Endothelial cell of umbilical vein (primary cell): ENCODE results near the gene SEMA4A. TPM values are rescaled to one million over a fixed set of nuclear protein-coding genes. Genes with fewer than 3 reads are reported as not detected.

ENCODE experiments used
- BruUV-seq: library from RNA; stranded (reverse); fragments of 400-500 nt; replicated peaks from 2 replicates; lab custom pipeline; 2021; lab: Mats Ljungman, UMichigan
- CTCF ChIA-PET: fragments of 300-600, 350-600 bp; sonication (Branson Sonifier 250); formaldehyde crosslinking; loops from one replicate; lab custom pipeline; 2021; ENCODE audit warnings: antibody characterized with exemption, inconsistent platforms; lab: Charles Lee
- POLR2A ChIA-PET: fragments of 300-600, 350-600 bp; sonication (Branson Sonifier 250); formaldehyde crosslinking; loops from one replicate; lab custom pipeline; 2021; ENCODE audit warnings: antibody characterized with exemption, inconsistent platforms; lab: Charles Lee
- DNase-seq: peaks from one replicate; pipeline ENCODE4 v3.0.0-alpha.2; 2011; ENCODE audit warnings: low read depth, low spot score
- FAIRE-seq: peaks from 2 replicates; lab custom pipeline; 2011; peaks lifted over from hg19 to GRCh38; lab: Jason Lieb, UNC
- H2AFZ ChIP-seq: 2 replicates; pipeline ENCODE4 v1.6.0; 2012; ENCODE audit warnings: low read depth, low read length, control low read depth, inconsistent platforms
- H3K27ac ChIP-seq: 2 replicates; pipeline ENCODE4 v1.5.1; 2011; ENCODE audit warnings: low read depth, mild to moderate bottlenecking, control low read depth, low read length, moderate library complexity; ENCODE audit not compliant: insufficient read depth
- H3K27me3 ChIP-seq, 2 experiments: 2 replicates each; pipeline versions ENCODE4 v1.6.0 to v1.6.1; 2011; ENCODE audit warnings: low read length in 2 of 2, mixed read lengths in 1 of 2; ENCODE audit not compliant: control insufficient read depth in 2 of 2, insufficient read depth in 2 of 2
- H3K36me3 ChIP-seq, 2 experiments: 2 replicates in 1 of 2; 3 replicates in 1 of 2; pipeline ENCODE4 v1.5.1; 2011; ENCODE audit warnings: low read length in 2 of 2, mild to moderate bottlenecking in 1 of 2, moderate library complexity in 1 of 2; ENCODE audit not compliant: control insufficient read depth in 2 of 2, insufficient read depth in 2 of 2; ENCODE audit errors: extremely low read depth in 1 of 2
- H3K4me1 ChIP-seq: 3 replicates; pipeline ENCODE4 v1.5.1; 2011; ENCODE audit warnings: mild to moderate bottlenecking, low read length; ENCODE audit not compliant: control insufficient read depth, insufficient read depth; ENCODE audit errors: extremely low read depth
- H3K4me2 ChIP-seq: 2 replicates; pipeline ENCODE4 v1.6.1; 2011; ENCODE audit warnings: low read length, control low read depth, mixed read lengths; ENCODE audit not compliant: insufficient read depth
- H3K4me3 ChIP-seq, 3 experiments: fragments of 200-600 bp in 1 of 3; sonication (generic), shearing (Covaris generic) in 1 of 3; replicated peaks in 1 of 3; 2 replicates each; pipeline ENCODE4 v1.5.1; 2011 to 2016; ENCODE audit warnings: control low read depth in 3 of 3, low read length in 3 of 3, mild to moderate bottlenecking in 2 of 3, inconsistent platforms in 1 of 3, low read depth in 1 of 3, moderate library complexity in 1 of 3; ENCODE audit not compliant: insufficient read depth in 1 of 3
- H3K79me2 ChIP-seq: 2 replicates; pipeline ENCODE4 v1.6.0; 2012; ENCODE audit warnings: low read length, inconsistent platforms; ENCODE audit not compliant: control insufficient read depth, insufficient read depth
- H3K9ac ChIP-seq: replicated peaks from 2 replicates; pipeline ENCODE3; 2011; ENCODE audit warnings: low read length, control low read depth; ENCODE audit not compliant: insufficient read depth; ENCODE audit errors: extremely low read depth
- H3K9me1 ChIP-seq: replicated peaks from 3 replicates; pipeline ENCODE4 v1.6.0; 2011; ENCODE audit warnings: mild to moderate bottlenecking, low read length; ENCODE audit not compliant: control insufficient read depth, insufficient read depth; ENCODE audit errors: extremely low read depth
- H3K9me3 ChIP-seq: replicated peaks from 2 replicates; pipeline ENCODE4 v1.5.1; 2012; ENCODE audit warnings: low read length, inconsistent platforms; ENCODE audit not compliant: control insufficient read depth, insufficient read depth
- H4K20me1 ChIP-seq: replicated peaks from 2 replicates; pipeline ENCODE3; 2011; ENCODE audit warnings: mild to moderate bottlenecking, low read length; ENCODE audit not compliant: control insufficient read depth, insufficient read depth; ENCODE audit errors: extremely low read depth
- EZH2 ChIP-seq: IDR thresholded peaks from 2 replicates; pipeline ENCODE4 v1.6.1; 2012; ENCODE audit warnings: borderline replicate concordance, low read depth, mild to moderate bottlenecking, moderate library complexity, low read length, inconsistent platforms; ENCODE audit not compliant: severe bottlenecking
- FOS ChIP-seq: IDR thresholded peaks from 2 replicates; pipeline ENCODE4 v1.6.1; 2011; ENCODE audit warnings: mild to moderate bottlenecking, low read length, moderate library complexity, borderline replicate concordance; ENCODE audit not compliant: insufficient read depth
- GATA2 ChIP-seq: IDR thresholded peaks from 2 replicates; pipeline ENCODE4 v1.7.0; 2011; ENCODE audit warnings: low read depth, mild to moderate bottlenecking, moderate library complexity, mixed read lengths, low read length; ENCODE audit not compliant: insufficient read length, insufficient read depth
- JUN ChIP-seq: IDR thresholded peaks from 2 replicates; pipeline ENCODE4 v1.6.1; 2011; ENCODE audit warnings: borderline replicate concordance, low read depth; ENCODE audit not compliant: insufficient read length, insufficient read depth
- MYC ChIP-seq: IDR thresholded peaks from one replicate; pipeline ENCODE4 v1.6.1; 2011; ENCODE audit warnings: mild to moderate bottlenecking, low read depth, low read length
- POLR2A ChIP-seq: IDR thresholded peaks from 2 replicates; pipeline ENCODE4 v1.6.1; 2012; ENCODE audit warnings: low read depth, mild to moderate bottlenecking, control low read depth, low read length
- POLR2AphosphoS5 ChIP-seq: IDR thresholded peaks from 2 replicates; pipeline ENCODE4 v1.6.1; 2012; ENCODE audit warnings: low read depth, mild to moderate bottlenecking, control low read depth, low read length, moderate library complexity; ENCODE audit not compliant: insufficient read depth
- dilution Hi-C: fragments of 300-500 bp; cut with MboI; formaldehyde crosslinking; loops from one replicate; pipeline ENCODE4 v1.15.0; 2019; ENCODE audit warnings: low sequenced_read_pairs; ENCODE audit not compliant: extremely low pct_ligation_motif_present
- intact Hi-C: fragments of 100-400 bp; cut with micrococcal nuclease; formaldehyde crosslinking; loops from one replicate; pipeline ENCODE4 v1.10.0; 2022
- polyA plus RNA-seq, 4 experiments: library from polyadenylated mRNA; depleted of rRNA in 3 of 4; stranded (reverse) in 3 of 4; unstranded in 1 of 4; fragments of >200 nt; gene quantifications; 2 replicates each; pipeline versions ENCODE4 v1.2.1 to v1.2.3, GENCODE V29; 2011 to 2012; ENCODE audit warnings: missing spikeins in 1 of 4
- total RNA-seq: library from RNA; stranded (reverse); gene quantifications from 2 replicates; pipeline ENCODE4 v1.2.3, GENCODE V29; 2021
- TF ChIP-seq, protein P1 (sequence below): IDR thresholded peaks from 2 replicates; pipeline ENCODE4 v1.6.1; 2011; ENCODE audit not compliant: insufficient read depth, insufficient read length
- TF ChIP-seq, protein P2 (sequence below), 2 donors: IDR thresholded peaks; 1 replicate in 1 of 2; 2 replicates in 1 of 2; pipeline ENCODE4 v1.5.1; 2011; ENCODE audit warnings: low read length in 2 of 2, mild to moderate bottlenecking in 2 of 2, moderate library complexity in 2 of 2, control low read depth in 1 of 2, inconsistent platforms in 1 of 2, low read depth in 1 of 2; ENCODE audit not compliant: insufficient read depth in 1 of 2; ENCODE audit errors: extremely low read depth in 1 of 2

SEMA4A gene
- total and polyA plus RNA-seq, 2 donors (not counting 3 experiments of a cell fraction or from before 2014, with no cell fraction given) = 1.5 to 1.6 TPM

DNA sequence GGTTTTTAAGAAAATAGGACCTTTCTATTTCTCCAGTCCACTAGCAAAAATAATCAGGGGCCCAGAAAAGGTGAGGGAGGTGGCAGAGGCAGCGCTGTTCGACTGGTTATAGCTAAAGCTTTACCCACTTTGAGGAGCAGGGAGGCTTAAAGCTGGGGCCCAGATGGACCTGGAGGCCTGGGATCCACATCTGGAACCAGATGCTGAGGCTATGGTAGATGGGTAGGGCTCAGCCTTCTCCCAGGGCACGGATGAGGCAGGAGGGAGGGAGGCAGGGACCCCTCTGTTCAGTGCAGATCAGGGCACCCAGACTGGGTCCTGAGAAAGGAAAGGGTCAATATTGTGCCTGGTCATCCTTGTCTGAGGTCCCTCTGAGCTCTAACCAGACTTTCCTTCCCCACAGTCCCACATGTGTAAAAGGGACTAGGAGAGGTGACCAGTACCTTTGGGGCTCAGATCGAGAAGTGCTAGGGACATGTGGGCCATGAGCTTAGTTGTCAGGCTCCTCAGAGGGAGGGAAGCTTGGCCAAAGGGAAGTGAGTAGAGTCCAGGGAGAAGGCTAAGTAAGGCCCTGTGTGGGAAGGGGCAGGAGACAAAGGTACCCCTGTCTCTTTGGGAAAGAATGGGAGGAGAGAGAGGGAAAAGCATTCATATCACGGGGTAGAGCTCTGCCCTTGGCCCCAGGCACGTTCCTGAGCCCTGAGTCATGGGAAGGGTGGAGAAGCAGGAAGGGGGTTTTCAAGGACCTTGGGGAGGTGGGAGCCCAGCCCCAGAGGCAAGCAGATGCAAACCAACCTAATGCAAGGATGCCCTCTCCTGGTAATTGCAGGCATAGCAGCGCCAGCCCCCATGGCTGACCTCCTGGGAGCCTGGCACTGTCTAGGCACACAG is 23.5 kb upstream of the SEMA4A start:
- Histone ChIP-seq H3K4me3 (no peak overlapping the region), H3K36me3 (peaks cover 13 to 19% of the 10 kb centered on the region in 2 experiments), H3K4me2 (peak overlapping the region; percentile 33), H3K9me3 (no peaks in the 10 kb centered on the region), H3K27ac (peak overlapping the region; percentile 94), H3K9me1 (no peaks in the 10 kb centered on the region), H3K79me2 (peaks cover 77% of the 10 kb centered on the region), H3K4me1 (peaks cover 54% of the 10 kb centered on the region), H3K9ac (peak overlapping the region; percentile 82), H3K27me3 (no peaks in the 10 kb centered on the region), H2AFZ (no peak overlapping the region), H4K20me1 (no peaks in the 10 kb centered on the region)
- BruUV-seq = TSS peak; percentile 82
- FAIRE-seq = peak; percentile 97
- ChIA-PET POLR2A (interaction anchor here (0.7 to 5.1 kb wide), 6 partner anchors 10 to 33 kb away, joined by 3 to 55 read pairs (median 5); partner anchors contain the start of gene LMNA), CTCF (interaction anchor here (0.7 to 13.0 kb wide), 25 partner anchors 10 to 256 kb away, joined by 3 to 627 read pairs (median 4); partner anchors contain the start of genes LMNA, MEX3A, SMG5 and UBQLN4)
- intact Hi-C loops = loop anchor here (1.0 to 10.0 kb wide), 5 partner anchors 16 to 165 kb away; partner anchors contain the start of gene LMNA
- TF ChIP-seq JUN (peak; percentile 85), POLR2A (peak; percentile 63), EZH2 (no peak), POLR2AphosphoS5 (peak; percentile 80), GATA2 (no peak), MYC (no peak), FOS (peak; percentile 94)
- TF ChIP-seq, protein P1, sequence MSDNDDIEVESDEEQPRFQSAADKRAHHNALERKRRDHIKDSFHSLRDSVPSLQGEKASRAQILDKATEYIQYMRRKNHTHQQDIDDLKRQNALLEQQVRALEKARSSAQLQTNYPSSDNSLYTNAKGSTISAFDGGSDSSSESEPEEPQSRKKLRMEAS = peak; percentile 49
- TF ChIP-seq, protein P2, sequence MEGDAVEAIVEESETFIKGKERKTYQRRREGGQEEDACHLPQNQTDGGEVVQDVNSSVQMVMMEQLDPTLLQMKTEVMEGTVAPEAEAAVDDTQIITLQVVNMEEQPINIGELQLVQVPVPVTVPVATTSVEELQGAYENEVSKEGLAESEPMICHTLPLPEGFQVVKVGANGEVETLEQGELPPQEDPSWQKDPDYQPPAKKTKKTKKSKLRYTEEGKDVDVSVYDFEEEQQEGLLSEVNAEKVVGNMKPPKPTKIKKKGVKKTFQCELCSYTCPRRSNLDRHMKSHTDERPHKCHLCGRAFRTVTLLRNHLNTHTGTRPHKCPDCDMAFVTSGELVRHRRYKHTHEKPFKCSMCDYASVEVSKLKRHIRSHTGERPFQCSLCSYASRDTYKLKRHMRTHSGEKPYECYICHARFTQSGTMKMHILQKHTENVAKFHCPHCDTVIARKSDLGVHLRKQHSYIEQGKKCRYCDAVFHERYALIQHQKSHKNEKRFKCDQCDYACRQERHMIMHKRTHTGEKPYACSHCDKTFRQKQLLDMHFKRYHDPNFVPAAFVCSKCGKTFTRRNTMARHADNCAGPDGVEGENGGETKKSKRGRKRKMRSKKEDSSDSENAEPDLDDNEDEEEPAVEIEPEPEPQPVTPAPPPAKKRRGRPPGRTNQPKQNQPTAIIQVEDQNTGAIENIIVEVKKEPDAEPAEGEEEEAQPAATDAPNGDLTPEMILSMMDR (IDR thresholded peaks at IDR 0.05; ENCODE audit: extremely low read depth in 1 of 2, insufficient read depth in 1 of 2, low read depth in 1 of 2, low read length in 2 of 2) = peak; percentile 94
- dilution Hi-C loops = loop anchor here (10.0 kb wide), 1 partner anchor 95 kb away; no protein-coding TSS in a partner anchor
- DNase-seq = peak; percentile 94
